NCI-H1436 treated with DMSO at 0.1 percent for 48 hours (cell line): ENCODE measurements around the gene EPS8L1.
A peak's percentile ranks its signal among the peaks of the same experiment; 100 is the strongest.

Experiments used
- DNase-seq: peaks from one replicate; lab custom pipeline; 2025; lab: John Stamatoyannopoulos, UW

Gene EPS8L1

GRCh38 chr19:55080121-55080967 is 4.7 kb downstream of the EPS8L1 start:
- peak; percentile 67 for DNase-seq

GRCh38 chr19:55080968-55081769 is 5.5 kb downstream of the EPS8L1 start:
- peak; percentile 43 for DNase-seq

DNA sequence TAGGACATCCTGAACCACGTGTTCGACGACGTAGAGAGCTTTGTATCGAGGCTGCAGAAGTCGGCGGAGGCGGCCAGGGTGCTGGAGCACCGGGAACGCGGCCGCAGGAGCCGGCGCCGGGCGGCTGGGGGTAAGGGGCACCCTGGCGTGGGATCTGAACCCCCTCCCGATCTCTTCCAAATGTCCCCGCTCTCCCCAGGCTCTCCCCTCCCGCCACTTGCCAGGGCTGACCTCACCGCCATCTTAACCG is 6.0 kb downstream of the EPS8L1 start:
- DNase-seq = no peak

GRCh38 chr19:55082020-55082851 is 6.6 kb downstream of the EPS8L1 start:
- no peak for DNase-seq

DNA sequence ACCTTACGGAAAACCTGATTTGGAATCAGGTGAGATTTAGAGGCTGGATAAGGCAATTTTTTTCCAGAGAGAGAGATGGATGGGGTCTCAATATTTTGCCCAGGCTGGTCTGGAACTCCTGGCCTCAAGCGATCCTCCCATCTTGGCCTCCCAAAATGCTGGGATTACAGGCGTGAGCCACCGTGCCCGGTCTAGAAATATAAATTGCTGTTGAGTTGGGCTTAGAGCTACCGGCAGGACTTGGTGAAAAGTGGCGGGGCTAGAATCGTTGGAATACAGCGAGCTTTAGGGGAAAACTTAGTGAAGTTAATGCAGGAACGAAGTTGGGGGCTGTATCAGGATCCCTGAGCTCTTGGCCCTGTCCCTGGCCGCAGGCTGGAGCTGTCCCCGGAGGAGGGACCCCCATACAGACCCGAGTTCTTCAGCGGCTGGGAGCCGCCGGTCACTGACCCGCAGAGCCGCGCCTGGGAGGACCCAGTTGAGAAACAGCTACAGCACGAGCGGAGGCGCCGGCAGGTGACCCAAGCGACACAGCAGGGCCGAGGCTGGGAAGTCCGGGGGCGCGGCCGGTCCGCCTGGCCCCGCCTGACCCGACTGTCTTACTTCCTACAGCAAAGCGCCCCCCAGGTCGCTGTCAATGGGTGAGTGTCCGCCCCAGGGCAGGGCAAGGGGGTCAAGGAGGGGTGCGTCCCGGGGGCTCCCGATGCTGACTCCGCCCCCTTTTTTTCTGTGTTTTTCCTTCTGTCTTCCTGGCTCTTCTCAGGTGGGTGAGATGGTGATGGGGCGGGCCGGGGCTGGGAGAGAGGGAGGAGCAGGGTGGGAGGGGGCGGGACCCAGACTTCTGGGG is 7.6 kb downstream of the EPS8L1 start:
- DNase-seq = no peak

GRCh38 chr19:55084416-55084815 is 8.7 kb downstream of the EPS8L1 start:
- no peak for DNase-seq

GRCh38 chr19:55085923-55086715 is 10.4 kb downstream of the EPS8L1 start:
- DNase-seq = no peak

- peak; percentile 57 for DNase-seq
Measured at GRCh38 chr19:55086730-55087541, 11.3 kb downstream of the EPS8L1 start.

- DNase-seq = no peak
Measured at GRCh38 chr19:55087542-55087901, 11.9 kb downstream of the EPS8L1 start.

GRCh38 chr19:55088021-55088451 is 12.4 kb downstream of the EPS8L1 start:
- no peak for DNase-seq

DNA sequence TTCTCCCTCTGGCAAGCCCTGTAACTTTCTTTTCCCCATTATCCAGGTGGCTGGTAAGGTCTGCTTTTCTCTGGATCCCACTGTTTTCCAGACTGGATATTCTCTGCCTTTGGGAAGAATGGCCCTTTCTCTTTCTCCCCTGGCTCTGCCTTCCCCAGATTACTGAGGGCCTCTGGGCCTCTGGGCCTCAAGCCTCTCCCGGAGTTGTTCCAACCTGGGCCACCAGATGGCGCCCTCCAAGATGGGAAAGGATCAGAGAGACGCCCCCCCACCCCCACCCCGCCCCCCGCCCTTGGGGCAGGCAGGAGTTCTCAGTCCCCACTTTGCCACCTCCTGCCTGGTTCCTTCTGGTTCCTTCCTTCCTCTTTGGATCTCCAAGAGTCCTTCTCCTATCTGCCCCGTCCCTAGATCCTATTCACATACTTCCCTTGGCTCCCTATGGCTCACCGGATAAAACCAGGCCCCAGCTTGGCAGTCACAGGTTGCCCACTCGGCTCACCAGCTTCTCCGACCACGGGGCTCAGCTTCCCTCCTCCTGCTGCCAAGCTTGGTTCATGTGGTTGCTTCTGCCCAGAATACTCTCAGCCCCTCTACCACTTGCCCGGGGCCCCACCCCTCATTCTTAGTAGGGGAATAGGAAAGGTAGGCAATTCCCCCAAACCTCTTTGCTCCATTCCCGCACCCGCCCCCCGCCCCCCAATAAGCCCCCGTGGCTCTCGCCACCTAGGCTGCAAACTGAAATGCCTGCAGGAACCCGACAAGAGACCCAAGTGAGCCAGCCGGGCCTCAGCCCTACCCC is 13.1 kb downstream of the EPS8L1 start:
- DNase-seq = no peak

DNA sequence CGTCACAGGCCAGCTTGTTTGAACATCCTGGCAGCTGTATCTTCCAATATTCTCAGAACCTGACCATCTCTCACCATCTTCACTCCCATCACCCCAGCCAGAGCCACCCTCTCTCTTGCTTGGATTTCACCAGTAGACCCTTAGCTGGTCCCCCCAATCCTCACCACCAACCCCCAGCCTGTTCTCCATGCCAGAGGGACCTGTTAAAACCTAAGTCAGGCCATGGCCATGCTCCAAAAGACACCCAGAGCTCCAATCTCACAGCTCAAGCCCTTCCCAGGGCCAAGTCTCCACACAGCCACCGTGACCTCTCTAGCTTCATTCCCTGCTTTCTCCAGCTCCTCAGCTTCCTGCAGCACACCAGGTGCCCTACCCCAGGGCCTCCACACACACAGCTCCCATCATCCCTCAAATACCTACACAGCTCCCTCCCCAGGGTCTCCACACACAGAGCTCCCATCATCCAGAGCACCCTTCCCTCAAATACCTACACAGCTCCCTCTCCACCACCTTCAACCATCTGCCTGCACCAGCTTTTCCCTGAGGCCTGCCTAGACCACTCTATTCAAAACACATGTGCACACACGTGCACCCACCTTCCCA is 13.8 kb downstream of the EPS8L1 start:
- DNase-seq = no peak

DNA sequence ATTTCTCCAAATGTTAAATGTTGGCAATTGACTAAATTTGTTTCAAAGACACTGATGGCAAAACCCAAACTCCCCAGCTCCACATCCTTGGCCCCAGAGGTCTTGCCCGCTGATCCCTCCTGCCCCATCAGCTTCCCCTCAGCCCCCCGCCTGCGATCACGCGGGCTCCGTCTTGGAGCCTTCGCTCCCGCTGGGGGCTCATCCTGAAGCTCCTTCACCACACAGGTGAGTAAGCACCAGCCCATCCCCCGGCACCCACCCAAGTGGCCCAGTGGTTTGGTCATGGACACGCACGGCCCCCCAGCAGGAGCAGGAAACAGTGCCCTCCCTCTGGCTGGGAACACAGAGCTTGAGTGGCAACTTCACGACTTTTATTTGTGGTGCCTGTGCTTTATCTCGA is 14.9 kb downstream of the EPS8L1 start:
- DNase-seq = no peak

DNA sequence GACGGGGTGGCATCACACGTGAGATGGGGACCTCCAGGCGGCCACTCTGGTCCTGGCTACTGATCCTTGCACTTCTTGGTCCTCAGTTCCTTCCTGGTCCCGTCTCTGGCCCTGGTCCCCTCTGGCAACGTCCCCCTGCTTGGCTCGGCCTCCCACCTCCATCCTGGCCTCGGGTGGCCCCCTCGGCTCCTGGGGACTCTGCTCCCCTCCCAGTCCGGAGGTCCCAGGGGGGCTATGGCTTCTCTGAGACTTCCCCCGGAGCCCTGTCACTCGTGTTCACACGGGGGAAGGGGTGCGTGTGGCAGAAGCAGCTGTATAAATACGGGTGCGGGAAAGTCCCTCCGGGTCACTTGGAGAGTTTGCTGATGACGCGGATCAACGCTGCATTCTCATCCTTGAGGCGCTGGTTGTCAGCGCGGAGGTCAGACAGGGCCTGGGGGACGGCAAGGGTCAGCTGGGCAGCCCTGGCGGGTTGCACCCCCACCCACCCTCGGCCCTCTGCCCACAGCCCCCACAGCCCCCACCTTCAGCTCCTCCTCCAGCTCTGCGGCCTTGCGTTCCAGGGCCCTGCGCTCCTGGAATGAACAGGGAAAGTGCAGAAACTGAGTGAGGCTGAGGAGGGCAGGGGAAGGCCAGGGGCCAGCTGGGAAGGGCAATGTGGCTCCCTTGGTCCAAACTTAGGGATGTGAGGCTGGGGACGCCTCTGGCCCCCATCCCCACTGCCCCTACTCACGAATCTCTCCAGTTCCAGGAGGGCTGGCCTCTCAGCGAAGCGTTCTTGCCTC is 15.6 kb downstream of the EPS8L1 start:
- DNase-seq = no peak

DNA sequence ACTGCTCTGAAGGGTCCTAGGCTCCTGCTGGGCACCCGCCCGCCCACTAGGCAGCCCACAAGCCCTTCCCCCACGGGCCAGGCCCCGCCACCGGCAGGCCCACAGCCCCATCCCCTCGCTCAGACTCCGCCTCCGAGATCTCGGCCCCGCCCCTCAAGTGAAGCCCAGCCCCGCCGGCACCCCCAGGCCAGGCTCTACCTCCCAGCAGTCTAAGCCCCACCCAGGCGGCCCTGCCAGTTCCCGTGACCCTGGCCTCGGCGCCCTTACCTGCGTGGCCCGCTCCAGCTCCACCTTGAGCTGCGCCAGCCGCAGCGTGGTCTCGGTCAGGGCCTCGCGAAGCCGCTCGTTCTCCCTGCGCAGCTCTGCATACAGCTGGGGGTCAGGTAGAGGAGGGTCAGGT is 16.3 kb downstream of the EPS8L1 start:
- no peak for DNase-seq

- DNase-seq = no peak
Measured at GRCh38 chr19:55092423-55093318, 17.0 kb downstream of the EPS8L1 start.
